HG02571 (cell line): ENCODE data around the gene CACNB4.
"Not testable (repeated sequence)": the region's sequence is repeated elsewhere in the genome, so short reads cannot be mapped to it uniquely, and the experiment has no call there.

ENCODE experiments used
- ATAC-seq: cut with Tn5 transposase; IDR thresholded peaks from one replicate; pipeline ENCODE4 v1.9.1; 2021; ENCODE audit warnings: mild to moderate bottlenecking, moderate library complexity; ENCODE audit not compliant: unreplicated experiment

CACNB4 gene

DNA sequence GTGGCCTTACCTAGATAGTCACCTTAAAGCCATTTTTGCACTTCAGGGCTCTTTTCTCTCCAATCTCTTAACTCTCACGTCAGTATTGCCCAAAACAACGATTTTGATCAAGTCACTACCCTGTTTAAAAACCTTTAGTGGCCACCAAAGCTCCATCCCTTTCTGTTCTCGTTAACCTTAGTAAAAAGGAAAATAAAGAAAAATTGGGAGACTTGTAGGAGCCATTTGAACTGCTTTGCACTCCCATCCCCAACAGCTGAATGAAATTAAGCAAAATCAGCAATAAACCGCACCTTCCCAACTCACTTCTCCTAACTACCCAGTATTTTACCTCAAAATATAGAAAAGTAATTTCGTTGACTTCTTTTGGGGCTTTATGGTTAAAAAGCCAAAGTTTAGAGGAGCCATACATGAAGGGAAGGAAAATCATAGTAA, 269.9 kb downstream of the CACNB4 start:
- ATAC-seq = no peak

DNA sequence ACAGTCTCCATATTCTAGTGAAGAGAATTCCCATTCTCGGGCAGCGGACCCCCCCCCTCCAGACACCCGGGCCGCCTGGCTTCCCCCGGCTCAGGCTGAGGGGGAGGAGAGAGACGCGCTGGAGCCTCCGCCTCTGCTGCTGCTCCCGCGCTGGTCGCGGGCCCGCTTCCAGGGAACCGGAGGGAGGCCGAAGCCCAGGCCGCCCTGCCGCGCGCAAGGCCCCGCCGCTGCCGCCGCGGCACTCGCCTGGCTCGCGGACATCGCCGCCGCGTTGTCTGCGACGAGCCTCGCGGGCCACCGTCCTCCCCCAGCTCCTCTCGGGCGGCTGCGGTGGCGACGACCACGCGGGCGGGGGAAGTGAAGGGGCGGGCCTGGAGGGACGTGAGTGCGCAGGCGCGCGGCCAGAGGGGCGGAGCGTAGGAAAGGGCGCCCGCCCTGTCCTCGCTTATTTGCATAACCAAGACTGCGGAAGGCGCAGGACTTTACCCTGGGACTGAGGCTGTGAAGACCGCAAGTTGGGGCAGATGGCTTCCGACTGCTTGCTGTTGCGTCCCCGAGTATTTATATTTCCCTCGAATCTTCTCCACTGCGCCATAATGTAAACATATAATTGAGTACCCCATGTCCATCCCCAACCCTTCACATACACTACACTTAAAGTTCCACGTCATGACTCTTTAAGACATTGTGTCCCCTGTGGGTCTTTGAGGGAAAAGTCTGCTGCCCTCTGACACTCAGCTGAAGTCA, 270.5 kb downstream of the CACNB4 start, which contains the start of gene ARL5A:
TSS of gene ARL5A (minus strand) at position 279 of the 747 bp plus-strand sequence. CDS start at position 34, 245 bp downstream.
- ATAC-seq = peak; percentile 95

DNA sequence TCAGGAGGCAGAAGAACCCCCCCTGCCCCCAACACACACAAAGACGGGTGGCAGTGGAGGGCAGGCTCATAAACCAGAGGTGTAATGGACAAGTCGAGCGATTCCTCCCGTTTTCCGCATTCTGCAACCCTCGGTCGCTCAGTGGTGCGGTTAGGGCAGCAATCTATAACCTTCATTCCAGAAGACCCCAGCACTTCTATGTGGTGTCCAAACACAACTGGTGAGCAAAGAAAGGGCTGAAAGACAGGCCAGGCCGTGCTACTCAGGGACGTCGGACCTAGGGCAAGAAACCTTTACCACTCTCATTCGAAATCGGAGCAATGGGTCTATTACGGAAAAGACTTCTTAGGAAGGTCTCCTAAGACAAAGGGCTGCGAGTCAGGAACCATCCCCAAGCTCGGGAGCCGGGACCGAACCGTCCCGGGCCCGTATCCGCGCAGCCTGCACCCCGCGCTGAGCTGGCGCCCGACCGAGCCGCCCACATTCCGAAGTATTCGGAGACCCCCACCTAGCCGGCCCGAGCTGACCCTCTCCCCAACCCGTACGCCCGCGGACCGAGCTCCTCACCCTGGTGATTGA, 271.2 kb downstream of the CACNB4 start:
- peak; percentile 29 for ATAC-seq

DNA sequence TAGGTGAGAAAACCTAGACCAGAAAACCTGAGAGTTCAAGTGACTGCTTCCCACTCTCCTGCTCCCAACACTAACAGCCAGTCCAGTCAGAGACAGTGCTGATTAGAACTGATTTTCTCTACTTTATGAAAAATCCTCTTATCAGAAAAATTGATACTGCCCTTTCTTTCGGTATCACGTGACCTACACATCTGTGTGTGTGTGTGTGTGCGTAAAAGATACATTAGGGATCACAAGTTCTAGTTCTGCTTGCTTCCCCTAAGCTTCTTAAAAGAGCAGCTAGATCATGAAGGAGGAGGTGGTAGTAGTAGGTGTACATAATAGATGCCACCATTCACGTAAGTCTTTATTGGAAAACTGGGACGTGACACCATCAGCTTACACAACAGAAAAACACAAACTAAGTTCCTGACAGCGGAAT, 272.1 kb downstream of the CACNB4 start:
- no peak for ATAC-seq

- no peak for ATAC-seq
Measured at GRCh38 chr2:151824886-151825285, 274.0 kb downstream of the CACNB4 start.

GRCh38 chr2:151823651-151824050, 275.2 kb downstream of the CACNB4 start:
- ATAC-seq = no peak

DNA sequence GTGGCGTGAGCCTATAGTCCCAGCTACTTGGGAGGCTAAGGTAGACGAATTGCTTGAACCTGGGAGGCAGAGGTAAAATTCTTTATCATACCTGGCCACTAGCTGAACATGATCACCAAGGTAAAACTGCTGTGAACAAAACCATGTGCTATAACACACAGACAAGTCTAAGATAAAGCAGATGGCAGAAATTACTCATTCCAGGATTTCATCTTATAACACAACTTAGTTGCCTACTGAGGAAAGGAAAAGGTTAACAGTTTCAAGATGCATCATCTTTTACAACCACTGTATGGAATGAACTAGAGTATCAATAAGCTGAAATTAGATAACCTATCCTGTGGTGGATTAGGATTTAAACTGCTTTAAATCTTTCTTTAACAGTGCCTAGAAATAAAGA, 278.9 kb downstream of the CACNB4 start:
- no peak for ATAC-seq

GRCh38 chr2:151817929-151818328, 280.9 kb downstream of the CACNB4 start:
- no peak for ATAC-seq

DNA sequence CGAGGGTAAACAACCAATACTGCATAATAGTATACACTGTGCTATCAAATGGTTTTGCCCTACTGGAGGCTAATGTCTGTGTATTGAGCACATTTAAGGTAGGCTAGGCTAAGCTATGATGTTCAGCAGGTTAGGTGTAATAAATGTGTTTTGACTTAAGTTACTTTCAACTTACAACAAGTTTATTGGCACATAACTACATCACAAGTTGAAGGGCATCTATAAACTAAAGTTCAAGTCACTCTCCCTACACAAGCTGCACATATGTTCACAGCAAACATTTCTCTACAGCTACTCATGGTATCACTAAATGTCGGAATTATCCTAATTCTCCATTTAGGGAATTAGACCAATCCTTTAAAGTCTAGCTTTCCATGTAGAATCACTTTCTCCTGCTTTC, 282.0 kb downstream of the CACNB4 start:
- ATAC-seq = no peak

DNA sequence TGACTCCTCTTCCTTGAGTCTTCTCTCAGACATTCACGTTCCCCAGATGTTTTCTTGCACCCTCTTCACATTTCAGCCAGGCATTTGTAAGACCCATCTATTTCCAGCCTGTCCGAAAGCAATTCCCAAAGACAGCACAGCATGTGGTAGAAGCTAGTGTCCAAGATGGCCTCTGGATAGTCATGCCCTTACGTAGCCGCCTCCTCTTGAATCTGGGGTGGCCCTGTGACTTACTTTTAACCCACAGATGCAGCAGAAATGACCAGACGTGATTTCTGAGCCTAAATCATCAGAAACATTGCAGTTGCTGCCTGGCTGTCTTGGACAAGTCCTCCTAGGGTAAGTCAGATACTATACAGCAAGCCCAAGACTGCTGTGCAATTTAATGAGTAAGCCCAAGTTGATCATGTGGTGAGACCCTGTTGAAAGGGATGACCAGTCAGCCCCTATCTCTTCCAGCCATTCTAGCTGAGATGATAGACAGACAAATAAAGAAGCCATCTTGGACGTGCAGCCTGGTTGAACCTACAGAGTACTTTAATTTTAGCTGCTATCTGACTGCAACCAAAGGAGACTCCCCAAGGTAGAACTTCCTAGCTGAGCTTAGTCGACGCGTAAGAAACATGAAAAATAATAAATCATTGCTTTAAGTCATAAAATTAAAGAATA, 282.9 kb downstream of the CACNB4 start:
- ATAC-seq = no peak

- no peak for ATAC-seq
Measured at GRCh38 chr2:151810489-151810888, 288.4 kb downstream of the CACNB4 start.

- ATAC-seq = no peak
Measured at GRCh38 chr2:151809073-151809383, 289.8 kb downstream of the CACNB4 start.

DNA sequence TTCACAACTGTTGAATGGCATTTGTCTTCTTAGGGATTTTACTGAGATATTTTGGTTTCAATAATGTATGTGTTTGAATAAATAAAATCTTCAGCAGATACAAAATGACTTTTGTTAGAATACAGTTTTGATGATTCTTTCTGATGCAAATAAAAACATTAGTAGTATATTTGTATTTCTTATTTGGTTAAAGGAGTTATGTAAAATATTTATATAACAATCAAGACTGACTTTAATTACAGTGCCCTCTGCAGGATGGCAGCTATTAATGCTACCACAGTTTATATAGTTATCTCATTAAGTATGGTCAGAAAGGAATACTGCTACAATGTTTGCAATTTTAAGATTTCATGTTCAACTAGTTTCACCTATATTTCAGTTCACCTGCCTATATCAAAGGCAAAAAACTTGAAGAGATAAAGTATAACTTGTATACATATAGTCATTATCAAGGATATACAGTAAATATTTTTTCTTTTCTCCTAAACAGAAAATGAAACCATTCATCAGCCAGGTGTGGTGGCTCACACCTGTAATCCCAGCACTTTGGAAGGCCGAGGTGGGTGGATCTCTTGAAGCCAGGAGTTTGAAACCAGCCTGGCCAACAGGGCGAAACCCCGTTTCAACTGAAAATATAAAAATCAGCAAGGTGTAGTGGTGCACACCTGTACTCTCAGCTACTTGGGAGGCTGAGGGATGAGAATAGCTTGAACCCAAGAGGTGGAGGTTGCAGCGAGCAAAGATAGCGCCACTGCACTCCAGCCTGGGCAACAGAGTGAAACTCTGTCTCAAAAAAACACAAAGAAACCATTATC, 290.4 kb downstream of the CACNB4 start:
- no peak for ATAC-seq

GRCh38 chr2:151805961-151806360, 292.9 kb downstream of the CACNB4 start:
- ATAC-seq = no peak

- no peak for ATAC-seq
Measured at GRCh38 chr2:151805343-151805742, 293.5 kb downstream of the CACNB4 start.

- ATAC-seq = no peak
Measured at GRCh38 chr2:151803811-151804210, 295.0 kb downstream of the CACNB4 start.

- ATAC-seq = no peak
Measured at GRCh38 chr2:151802315-151802714, 296.5 kb downstream of the CACNB4 start.

GRCh38 chr2:151799886-151800292, 299.0 kb downstream of the CACNB4 start:
- ATAC-seq = no peak

- ATAC-seq = no peak
Measured at GRCh38 chr2:151796774-151797173, 302.1 kb downstream of the CACNB4 start.

DNA sequence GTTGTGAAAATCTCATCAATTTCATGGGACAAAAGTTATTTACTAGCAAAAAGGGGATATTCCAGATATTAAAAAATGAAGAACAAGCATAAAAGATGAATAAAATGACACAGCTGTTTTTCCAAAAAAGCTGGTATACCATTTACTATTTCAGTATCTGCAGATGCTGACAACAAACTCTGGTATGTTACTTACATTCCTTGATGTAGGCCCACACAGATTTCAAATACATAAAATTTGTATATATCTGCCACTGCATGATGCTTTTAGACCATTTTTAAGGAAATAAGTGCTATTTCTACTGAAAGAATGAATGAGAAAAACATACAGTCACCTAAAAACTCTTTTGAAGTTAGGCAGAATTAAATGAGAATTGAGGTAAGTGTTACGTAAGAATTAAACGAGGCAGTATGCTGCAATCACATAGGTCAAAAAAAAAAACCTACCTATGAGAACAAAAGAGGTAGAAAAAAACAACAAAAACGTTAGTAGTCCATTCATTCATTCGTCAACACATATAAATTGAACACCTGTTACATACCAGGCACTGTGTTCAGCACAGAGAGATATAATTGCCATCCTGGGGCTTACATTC, 303.1 kb downstream of the CACNB4 start:
- ATAC-seq = no peak

- ATAC-seq = not testable (repeated sequence)
Measured at GRCh38 chr2:151794422-151794821, 304.4 kb downstream of the CACNB4 start.
